ENCODE measurements around the gene RAPGEF1.

The RAPGEF1 gene

GRCh38 chr9:131590907-131591844 lies 148.7 kb downstream of the RAPGEF1 start:
- peak; percentile 48 to 65 for DNase-seq (ENCODE audit: low read depth in 1 of 2, low spot score in 1 of 2)

- DNase-seq (ENCODE audit: low read depth in 1 of 2, low spot score in 1 of 2) = no peak
Observed at GRCh38 chr9:131590449-131590848, 149.4 kb downstream of the RAPGEF1 start.

- no peak for DNase-seq (ENCODE audit: low read depth in 1 of 2, low spot score in 1 of 2)
Observed at GRCh38 chr9:131589993-131590392, 149.9 kb downstream of the RAPGEF1 start.

GRCh38 chr9:131589124-131589711 lies 150.7 kb downstream of the RAPGEF1 start:
- no peak for DNase-seq (ENCODE audit: low read depth in 1 of 2, low spot score in 1 of 2)

GRCh38 chr9:131588396-131588795 lies 151.5 kb downstream of the RAPGEF1 start:
- no peak for DNase-seq (ENCODE audit: low read depth in 1 of 2, low spot score in 1 of 2)

- no peak for DNase-seq (ENCODE audit: low read depth in 1 of 2, low spot score in 1 of 2)
Observed at GRCh38 chr9:131587906-131588305, 152.0 kb downstream of the RAPGEF1 start.

GRCh38 chr9:131587331-131587730 lies 152.5 kb downstream of the RAPGEF1 start:
- no peak for DNase-seq (ENCODE audit: low read depth in 1 of 2, low spot score in 1 of 2)

- DNase-seq (ENCODE audit: low read depth in 1 of 2, low spot score in 1 of 2) = peak in 1 of 2 donors; percentile 27
Observed at GRCh38 chr9:131585375-131585774, 154.5 kb downstream of the RAPGEF1 start.

- no peak for DNase-seq (ENCODE audit: low read depth in 1 of 2, low spot score in 1 of 2)
Observed at GRCh38 chr9:131584858-131585257, 155.0 kb downstream of the RAPGEF1 start.

- DNase-seq (ENCODE audit: low read depth in 1 of 2, low spot score in 1 of 2) = no peak
Observed at GRCh38 chr9:131583836-131584555, 155.9 kb downstream of the RAPGEF1 start.

- no peak for DNase-seq (ENCODE audit: low read depth in 1 of 2, low spot score in 1 of 2)
Observed at GRCh38 chr9:131583337-131583645, 156.6 kb downstream of the RAPGEF1 start.

GRCh38 chr9:131582466-131583336 lies 157.2 kb downstream of the RAPGEF1 start:
- DNase-seq (ENCODE audit: low read depth in 1 of 2, low spot score in 1 of 2) = no peak

- no peak for DNase-seq (ENCODE audit: low read depth in 1 of 2, low spot score in 1 of 2)
Observed at GRCh38 chr9:131582056-131582455, 157.8 kb downstream of the RAPGEF1 start.

- no peak for DNase-seq (ENCODE audit: low read depth in 1 of 2, low spot score in 1 of 2)
Observed at GRCh38 chr9:131580358-131580757, 159.5 kb downstream of the RAPGEF1 start.

- DNase-seq (ENCODE audit: low read depth in 1 of 2, low spot score in 1 of 2) = no peak
Observed at GRCh38 chr9:131579789-131580211, 160.1 kb downstream of the RAPGEF1 start.

GRCh38 chr9:131578731-131579504 lies 161.0 kb downstream of the RAPGEF1 start:
- DNase-seq (ENCODE audit: low read depth in 1 of 2, low spot score in 1 of 2) = peak; percentile 11 to 21

GRCh38 chr9:131578021-131578420 lies 161.9 kb downstream of the RAPGEF1 start:
- no peak for DNase-seq (ENCODE audit: low read depth in 1 of 2, low spot score in 1 of 2)

GRCh38 chr9:131577005-131578000 lies 162.6 kb downstream of the RAPGEF1 start:
- no peak for DNase-seq (ENCODE audit: low read depth in 1 of 2, low spot score in 1 of 2)

Measured in activated CD4-positive, alpha-beta T cell treated with anti-CD3 and anti-CD28 coated beads, Interleukin-2, amount 50 U/mL, for 24 hours (primary cell).